Peyer's patch (tissue), 4 donors: ENCODE results near the gene CLDN18. TPM values are rescaled to one million over a fixed set of nuclear protein-coding genes. Genes with fewer than 3 reads are reported as not detected.

Experiments used
- DNase-seq, 3 donors: peaks; one replicate each; pipeline ENCODE4 v3.0.0-alpha.2; 2017 to 2019
- H3K27ac ChIP-seq, 4 donors: fragments of 200-600 bp; sonication (generic); one replicate each; pipeline ENCODE4 v1.5.1; 2016 to 2019
- H3K27me3 ChIP-seq, 2 donors: fragments of 200-600 bp; sonication (generic); one replicate each; pipeline ENCODE4 v1.5.1; 2019
- H3K36me3 ChIP-seq, 3 donors: fragments of 200-600 bp; sonication (generic); one replicate each; pipeline ENCODE4 v1.5.1; 2016 to 2019
- H3K4me1 ChIP-seq, 4 donors: fragments of 200-600 bp; sonication (generic); one replicate each; pipeline ENCODE4 v1.5.1; 2016 to 2019
- H3K4me3 ChIP-seq, 4 donors: fragments of 200-600 bp; sonication (generic); 1 replicate in 3 of 4; 2 replicates in 1 of 4; pipeline ENCODE4 v1.5.1; 2016 to 2019; ENCODE audit warnings: mild to moderate bottlenecking in 1 of 4
- H3K9me3 ChIP-seq, 4 donors: fragments of 200-600 bp; sonication (generic); one replicate each; pipeline ENCODE4 v1.5.1; 2016 to 2019; ENCODE audit warnings: mild to moderate bottlenecking in 1 of 4
- CTCF ChIP-seq, 6 experiments: fragments of 450-650 bp in 4 of 6; fragments of 200-600 bp in 2 of 6; sonication (generic) in 1 of 6; IDR thresholded peaks; one replicate each; pipeline ENCODE4 v1.5.1; 2017 to 2019; ENCODE audit warnings: antibody characterized with exemption in 6 of 6, mild to moderate bottlenecking in 3 of 6, moderate library complexity in 1 of 6
- POLR2A ChIP-seq, 2 donors: fragments of 450-650 bp; IDR thresholded peaks; one replicate each; pipeline ENCODE4 v1.5.1; 2017; ENCODE audit warnings: antibody characterized with exemption in 2 of 2, mild to moderate bottlenecking in 2 of 2, moderate library complexity in 2 of 2
- total RNA-seq, 4 donors: library from RNA; depleted of rRNA; stranded (reverse); fragments of >200 nt; gene quantifications; one replicate each; pipeline ENCODE4 v1.1.0, GENCODE V29; 2016

Gene CLDN18
- total RNA-seq, 4 donors from 2014 or later = not detected

GRCh38 chr3:137998121-137999042 is 11.6 kb upstream of the CLDN18 start:
- TF ChIP-seq POLR2A (IDR thresholded peaks at IDR 0.05) (no peak), CTCF (IDR thresholded peaks at IDR 0.05) (no peak)
- Histone ChIP-seq H3K27ac (no peak overlapping the region), H3K27me3 (no peaks in the 10 kb centered on the region), H3K36me3 (no peaks in the 10 kb centered on the region), H3K9me3 (peaks cover 0 to 3% (median 0%) of the 10 kb centered on the region in 4 donors), H3K4me1 (no peaks in the 10 kb centered on the region), H3K4me3 (no peak overlapping the region)
- DNase-seq = no peak

GRCh38 chr3:138003069-138003468 is 6.9 kb upstream of the CLDN18 start:
- DNase-seq = no peak
- H3K4me1 ChIP-seq = no peaks in the 10 kb centered on the region
- H3K27ac ChIP-seq = no peak overlapping the region
- no peak overlapping the region for H3K4me3 ChIP-seq
- no peaks in the 10 kb centered on the region for H3K27me3 ChIP-seq
- H3K9me3 ChIP-seq = no peaks in the 10 kb centered on the region
- TF ChIP-seq POLR2A (IDR thresholded peaks at IDR 0.05) (no peak), CTCF (IDR thresholded peaks at IDR 0.05) (no peak)
- H3K36me3 ChIP-seq = no peaks in the 10 kb centered on the region

- Histone ChIP-seq H3K4me1 (no peaks in the 10 kb centered on the region), H3K9me3 (no peaks in the 10 kb centered on the region), H3K4me3 (no peak overlapping the region), H3K36me3 (no peaks in the 10 kb centered on the region), H3K27me3 (no peaks in the 10 kb centered on the region), H3K27ac (no peak overlapping the region)
- no peak for DNase-seq
- no peak for TF ChIP-seq POLR2A (IDR thresholded peaks at IDR 0.05)
- TF ChIP-seq CTCF (IDR thresholded peaks at IDR 0.05) = no peak
Measured at GRCh38 chr3:138005627-138006026, 4.3 kb upstream of the CLDN18 start.

- Histone ChIP-seq H3K4me3 (no peak overlapping the region), H3K27ac (no peak overlapping the region), H3K9me3 (no peaks in the 10 kb centered on the region), H3K27me3 (no peaks in the 10 kb centered on the region), H3K4me1 (no peaks in the 10 kb centered on the region), H3K36me3 (no peaks in the 10 kb centered on the region)
- TF ChIP-seq POLR2A (IDR thresholded peaks at IDR 0.05) (no peak), CTCF (IDR thresholded peaks at IDR 0.05) (no peak)
- no peak for DNase-seq
Measured at GRCh38 chr3:138007898-138008297, 2.1 kb upstream of the CLDN18 start.

- Histone ChIP-seq H3K27ac (no peak overlapping the region), H3K36me3 (no peaks in the 10 kb centered on the region), H3K4me1 (no peaks in the 10 kb centered on the region), H3K4me3 (no peak overlapping the region), H3K9me3 (no peaks in the 10 kb centered on the region), H3K27me3 (no peaks in the 10 kb centered on the region)
- TF ChIP-seq CTCF (IDR thresholded peaks at IDR 0.05) (no peak), POLR2A (IDR thresholded peaks at IDR 0.05) (no peak)
- no peak for DNase-seq
Measured at GRCh38 chr3:138010273-138010590, 267 bp downstream of the CLDN18 start.
